ENCODE results near the gene RPRD2.

RPRD2 gene

DNA sequence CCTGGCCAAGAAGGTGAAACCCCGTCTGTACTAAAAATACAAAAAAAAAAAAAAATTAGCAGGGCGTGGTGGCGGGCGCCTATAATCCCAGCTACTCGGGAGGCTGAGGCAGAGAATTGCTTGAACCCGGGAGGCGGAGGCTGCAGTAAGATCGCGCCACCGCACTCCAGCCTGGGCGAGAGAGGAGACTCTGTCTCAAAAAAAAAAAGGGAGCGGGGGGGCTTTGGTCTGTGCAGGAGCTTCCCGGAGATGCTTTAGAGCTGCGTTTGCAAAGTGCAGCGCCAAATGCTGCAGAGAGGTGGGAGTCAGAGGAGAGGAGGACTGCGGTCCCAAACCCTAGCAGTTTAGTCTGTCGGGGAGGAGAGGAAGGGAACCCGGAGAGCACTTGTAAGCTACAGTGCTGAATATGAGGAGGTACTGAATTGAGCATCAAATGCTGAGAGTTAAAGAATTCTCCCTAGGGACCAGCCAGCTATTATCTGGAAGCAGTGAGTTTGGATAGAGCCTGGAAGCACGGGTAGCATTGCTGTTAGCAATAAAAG, 152.2 kb downstream of the RPRD2 start:
- peak in 1 of 2 experiments; percentile 12 for DNase-seq

DNA sequence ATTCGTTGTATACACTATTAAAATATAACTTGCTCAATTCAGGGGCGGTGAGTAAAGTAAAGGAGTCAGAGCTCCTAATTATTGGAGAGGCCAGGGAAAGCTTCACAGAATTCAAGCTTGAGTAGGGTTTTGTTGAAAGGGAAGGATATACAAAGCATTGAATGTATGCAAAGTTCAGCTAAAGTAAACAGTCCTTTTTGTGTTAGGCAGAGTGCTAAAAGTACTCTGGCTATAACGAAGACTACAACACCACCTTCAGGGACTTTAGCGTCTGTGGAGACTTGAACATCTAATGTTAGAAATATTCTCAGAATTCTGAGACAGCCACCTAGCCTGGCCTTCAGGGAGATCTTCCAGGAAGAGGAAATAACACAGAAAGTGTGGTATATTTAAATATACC, 152.7 kb downstream of the RPRD2 start:
- no peak for DNase-seq

DNA sequence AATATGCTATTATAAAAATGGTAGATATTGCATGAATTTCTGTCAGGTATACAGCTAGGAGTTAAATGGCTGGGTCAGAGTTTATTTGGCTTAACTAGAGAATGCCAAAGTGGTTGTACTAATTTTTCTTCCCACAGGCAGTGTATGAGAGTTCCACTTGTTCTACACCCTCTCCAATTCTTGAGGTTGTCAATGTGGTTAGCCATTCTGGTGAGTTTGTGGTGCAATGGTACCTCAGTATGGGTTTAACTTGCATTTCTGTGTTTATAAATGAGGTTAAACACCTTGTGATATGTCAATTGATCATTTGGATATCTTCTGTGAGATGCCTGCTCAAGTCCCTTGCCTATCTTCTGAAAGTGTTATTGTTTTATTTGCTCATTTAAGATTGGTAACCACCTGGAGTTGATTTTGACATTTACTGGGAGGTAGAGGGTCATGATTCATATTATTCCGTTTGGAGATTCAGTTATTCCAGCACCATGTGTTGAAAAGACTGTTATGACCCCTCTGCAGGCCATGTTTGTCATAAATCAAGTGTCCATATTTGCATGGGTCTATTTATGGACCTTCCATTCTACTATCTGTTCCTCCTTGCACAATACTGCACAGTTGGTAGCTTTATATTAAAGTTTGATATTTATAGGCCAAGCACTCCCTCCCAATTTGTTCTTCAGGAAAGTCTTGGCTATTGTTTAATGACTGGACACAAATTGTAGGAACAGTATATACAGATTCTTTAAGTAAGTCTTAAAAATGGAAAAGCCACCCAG, 157.4 kb downstream of the RPRD2 start:
- no peak for DNase-seq

DNA sequence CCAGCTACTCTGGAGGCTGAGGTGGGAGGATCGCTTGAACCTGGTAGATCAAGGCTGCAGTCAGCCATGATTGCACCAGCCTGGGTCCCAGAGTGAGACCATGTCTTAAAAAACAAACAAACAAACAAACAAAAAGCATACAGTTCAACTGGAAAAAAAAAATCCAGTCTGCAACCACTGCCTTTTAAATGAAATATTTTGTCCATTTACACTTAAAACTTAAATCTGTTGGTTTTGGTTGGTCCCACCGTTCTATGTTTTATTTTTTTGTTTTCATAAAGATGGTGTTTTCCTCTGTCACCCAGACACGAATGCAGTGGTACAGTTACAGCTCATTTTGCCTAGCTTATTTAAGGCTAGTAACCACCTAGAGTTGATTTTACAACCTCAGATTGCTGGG, 161.4 kb downstream of the RPRD2 start:
- DNase-seq, result no peak
